K562 (cell line): ENCODE data around the gene EPO. TPM values are rescaled to one million over a fixed set of nuclear protein-coding genes. Genes with fewer than 3 reads are reported as not detected.

Experiments
- C11orf30 ChIP-seq: fragments of 450-650 bp; IDR thresholded peaks from 2 replicates; pipeline ENCODE4 v1.6.1; 2016; ENCODE audit warnings: low read depth, mild to moderate bottlenecking
- EP300 ChIP-seq: IDR thresholded peaks from 2 replicates; pipeline ENCODE4 v1.6.1; 2012; ENCODE audit warnings: low read length, improper control_type of control experiment
- GABPB1 ChIP-seq: sonication (generic); formaldehyde crosslinking; IDR thresholded peaks from 2 replicates; pipeline ENCODE4 v1.8.0; 2022; ENCODE audit warnings: mild to moderate bottlenecking, missing genetic modification reagents
- HDAC1 ChIP-seq, 2 experiments: fragments of 450-650 bp; IDR thresholded peaks; 2 replicates each; pipeline ENCODE4 v1.6.1; 2016 to 2017; ENCODE audit warnings: inconsistent platforms in 1 of 2, mild to moderate bottlenecking in 1 of 2, moderate library complexity in 1 of 2
- HEY1 ChIP-seq: fragments of 250-450 bp; sonication (Bioruptor Pico); IDR thresholded peaks from 2 replicates; pipeline ENCODE4 v1.5.0; 2020; ENCODE audit warnings: mild to moderate bottlenecking, moderate library complexity, borderline replicate concordance
- MAZ ChIP-seq, 2 experiments: fragments of 450-650 bp in 1 of 2; sonication (generic) in 1 of 2; formaldehyde crosslinking; IDR thresholded peaks in 1 of 2; conservative IDR thresholded peaks in 1 of 2; 2 replicates each; pipeline versions ENCODE4 v1.4.0 to v1.5.0; 2020; ENCODE audit warnings: mild to moderate bottlenecking in 1 of 2, missing genetic modification reagents in 1 of 2
- NCOR1 ChIP-seq: fragments of 450-650 bp; IDR thresholded peaks from 2 replicates; pipeline ENCODE4 v1.6.1; 2016; ENCODE audit warnings: mild to moderate bottlenecking, moderate library complexity
- NELFE ChIP-seq: IDR thresholded peaks from 2 replicates; pipeline ENCODE4 v1.6.1; 2011; ENCODE audit warnings: mild to moderate bottlenecking; ENCODE audit not compliant: insufficient read depth, insufficient read length
- PHTF2 ChIP-seq: fragments of 250-450 bp; sonication (Bioruptor Pico); IDR thresholded peaks from 2 replicates; pipeline ENCODE4 v1.5.0; 2021; ENCODE audit warnings: mild to moderate bottlenecking
- PKNOX1 ChIP-seq: fragments of 450-650 bp; IDR thresholded peaks from 2 replicates; pipeline ENCODE4 v1.6.1; 2016
- SAFB2 ChIP-seq: fragments of 200-400 bp; formaldehyde crosslinking; IDR thresholded peaks from 2 replicates; pipeline ENCODE4 v1.6.1; 2018; ENCODE audit warnings: borderline replicate concordance, low read length, low read depth, moderate library complexity; ENCODE audit not compliant: severe bottlenecking
- SREBF1 ChIP-seq: fragments of 150-350 bp; IDR thresholded peaks from 2 replicates; pipeline ENCODE4 v1.6.1; 2014; ENCODE audit warnings: antibody characterized with exemption, low read depth, low read length, borderline replicate concordance
- THRAP3 ChIP-seq: fragments of 450-650 bp; IDR thresholded peaks from 2 replicates; pipeline ENCODE4 v1.6.1; 2016; ENCODE audit warnings: mild to moderate bottlenecking, inconsistent platforms, borderline replicate concordance
- TRIM28 ChIP-seq: fragments of 450-650 bp; IDR thresholded peaks from 2 replicates; pipeline ENCODE4 v1.6.1; 2017
- XRCC3 ChIP-seq: fragments of 450-650 bp; IDR thresholded peaks from 2 replicates; pipeline ENCODE4 v1.6.1; 2017; ENCODE audit warnings: mild to moderate bottlenecking, moderate library complexity
- ZNF121 ChIP-seq: sonication (generic); formaldehyde crosslinking; conservative IDR thresholded peaks from 2 replicates; pipeline ENCODE4 v1.8.0; 2022; ENCODE audit warnings: missing genetic modification reagents
- ZNF507 ChIP-seq: conservative IDR thresholded peaks from 2 replicates; pipeline ENCODE4 v1.6.1; 2017; ENCODE audit warnings: missing genetic modification characterization, missing compliant biosample characterization
- polyA plus RNA-seq, 8 experiments: library from polyadenylated mRNA; depleted of rRNA in 4 of 8; stranded (reverse) in 5 of 8; unstranded in 3 of 8; fragments of >200 nt; fragmentation: Nextera tagmentation in 2 of 8; fragmentation: Illumina TruSeq in 1 of 8; extraction: Ambion mirVana in 2 of 8; extraction: Trizol in 1 of 8; gene quantifications; 2 replicates each; pipeline versions ENCODE4 v1.2.1 to v1.2.3, GENCODE V29; 2011 to 2014; ENCODE audit warnings: inconsistent platforms in 1 of 8, missing spikeins in 1 of 8
- total RNA-seq, 7 experiments: library from RNA; depleted of rRNA in 6 of 7; stranded (reverse); fragments of >200 nt in 6 of 7; fragmentation: Illumina TruSeq in 2 of 7; extraction: Trizol in 2 of 7; gene quantifications; 2 replicates each; pipeline versions ENCODE4 v1.2.1 to v1.2.3, GENCODE V29; 2011 to 2021; ENCODE audit warnings: low replicate concordance in 1 of 7
- TF ChIP-seq, protein P1 (sequence below), 3 experiments: fragments of 200-800 bp in 1 of 3; fragments of 250-450 bp in 1 of 3; fragments of 450-650 bp in 1 of 3; sonication (Bioruptor Pico) in 1 of 3; sonication (Bioruptor generic) in 1 of 3; formaldehyde crosslinking in 1 of 3; IDR thresholded peaks; 2 replicates each; pipeline versions ENCODE4 v1.6.1 to v1.8.0; 2016 to 2022; ENCODE audit warnings: mild to moderate bottlenecking in 2 of 3, missing genetic modification characterization in 2 of 3, missing compliant biosample characterization in 1 of 3, moderate library complexity in 1 of 3
- TF ChIP-seq, protein P2 (sequence below): fragments of 250-450 bp; sonication (Bioruptor Pico); IDR thresholded peaks from 2 replicates; pipeline ENCODE4 v1.8.0; 2021; ENCODE audit warnings: moderate library complexity, mild to moderate bottlenecking, inconsistent platforms
- TF ChIP-seq, protein P3 (sequence below): fragments of 450-650 bp; IDR thresholded peaks from 2 replicates; pipeline ENCODE4 v1.6.1; 2016; ENCODE audit warnings: antibody characterized with exemption
- TF ChIP-seq, protein P4 (sequence below): fragments of 450-650 bp; IDR thresholded peaks from 2 replicates; pipeline ENCODE4 v1.6.1; 2016; ENCODE audit warnings: low read depth, mild to moderate bottlenecking, moderate library complexity

The EPO gene
- total and polyA plus RNA-seq, 9 of the 15 experiments (the other 6 are each of a cell fraction or from before 2014, with no cell fraction given): 0.06 to 0.41 (median 0.07) TPM; not detected in 6

GRCh38 chr7:100705320-100705752 lies 14.9 kb upstream of the EPO start (continued):
- TF ChIP-seq, protein P1, sequence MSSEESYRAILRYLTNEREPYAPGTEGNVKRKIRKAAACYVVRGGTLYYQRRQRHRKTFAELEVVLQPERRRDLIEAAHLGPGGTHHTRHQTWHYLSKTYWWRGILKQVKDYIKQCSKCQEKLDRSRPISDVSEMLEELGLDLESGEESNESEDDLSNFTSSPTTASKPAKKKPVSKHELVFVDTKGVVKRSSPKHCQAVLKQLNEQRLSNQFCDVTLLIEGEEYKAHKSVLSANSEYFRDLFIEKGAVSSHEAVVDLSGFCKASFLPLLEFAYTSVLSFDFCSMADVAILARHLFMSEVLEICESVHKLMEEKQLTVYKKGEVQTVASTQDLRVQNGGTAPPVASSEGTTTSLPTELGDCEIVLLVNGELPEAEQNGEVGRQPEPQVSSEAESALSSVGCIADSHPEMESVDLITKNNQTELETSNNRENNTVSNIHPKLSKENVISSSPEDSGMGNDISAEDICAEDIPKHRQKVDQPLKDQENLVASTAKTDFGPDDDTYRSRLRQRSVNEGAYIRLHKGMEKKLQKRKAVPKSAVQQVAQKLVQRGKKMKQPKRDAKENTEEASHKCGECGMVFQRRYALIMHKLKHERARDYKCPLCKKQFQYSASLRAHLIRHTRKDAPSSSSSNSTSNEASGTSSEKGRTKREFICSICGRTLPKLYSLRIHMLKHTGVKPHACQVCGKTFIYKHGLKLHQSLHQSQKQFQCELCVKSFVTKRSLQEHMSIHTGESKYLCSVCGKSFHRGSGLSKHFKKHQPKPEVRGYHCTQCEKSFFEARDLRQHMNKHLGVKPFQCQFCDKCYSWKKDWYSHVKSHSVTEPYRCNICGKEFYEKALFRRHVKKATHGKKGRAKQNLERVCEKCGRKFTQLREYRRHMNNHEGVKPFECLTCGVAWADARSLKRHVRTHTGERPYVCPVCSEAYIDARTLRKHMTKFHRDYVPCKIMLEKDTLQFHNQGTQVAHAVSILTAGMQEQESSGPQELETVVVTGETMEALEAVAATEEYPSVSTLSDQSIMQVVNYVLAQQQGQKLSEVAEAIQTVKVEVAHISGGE (CRISPR knock-in tag; IDR thresholded peaks at IDR 0.05): 0 out of 6 replicates have a peak, but pooled peaks of 1 of the 3 experiments have one; percentile 44
- peak; percentile 12; the same call in 1 of the 2 replicates for TF ChIP-seq PKNOX1
- no peak for TF ChIP-seq PHTF2 (CRISPR knock-in tag)
- TF ChIP-seq TRIM28: no peak
- TF ChIP-seq MAZ (CRISPR knock-in tag; conservative IDR thresholded peaks at IDR 0.05 in 1 of 2, IDR thresholded peaks at IDR 0.05 in 1 of 2): peak; percentile 64 to 84
- no peak for TF ChIP-seq ZNF121 (CRISPR knock-in tag)
- no peak for TF ChIP-seq NCOR1
- no peak for TF ChIP-seq EP300
- TF ChIP-seq, protein P2, sequence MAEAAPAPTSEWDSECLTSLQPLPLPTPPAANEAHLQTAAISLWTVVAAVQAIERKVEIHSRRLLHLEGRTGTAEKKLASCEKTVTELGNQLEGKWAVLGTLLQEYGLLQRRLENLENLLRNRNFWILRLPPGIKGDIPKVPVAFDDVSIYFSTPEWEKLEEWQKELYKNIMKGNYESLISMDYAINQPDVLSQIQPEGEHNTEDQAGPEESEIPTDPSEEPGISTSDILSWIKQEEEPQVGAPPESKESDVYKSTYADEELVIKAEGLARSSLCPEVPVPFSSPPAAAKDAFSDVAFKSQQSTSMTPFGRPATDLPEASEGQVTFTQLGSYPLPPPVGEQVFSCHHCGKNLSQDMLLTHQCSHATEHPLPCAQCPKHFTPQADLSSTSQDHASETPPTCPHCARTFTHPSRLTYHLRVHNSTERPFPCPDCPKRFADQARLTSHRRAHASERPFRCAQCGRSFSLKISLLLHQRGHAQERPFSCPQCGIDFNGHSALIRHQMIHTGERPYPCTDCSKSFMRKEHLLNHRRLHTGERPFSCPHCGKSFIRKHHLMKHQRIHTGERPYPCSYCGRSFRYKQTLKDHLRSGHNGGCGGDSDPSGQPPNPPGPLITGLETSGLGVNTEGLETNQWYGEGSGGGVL (CRISPR knock-in tag): no peak
- no peak for TF ChIP-seq THRAP3
- TF ChIP-seq ZNF507: no peak
- TF ChIP-seq, protein P3, sequence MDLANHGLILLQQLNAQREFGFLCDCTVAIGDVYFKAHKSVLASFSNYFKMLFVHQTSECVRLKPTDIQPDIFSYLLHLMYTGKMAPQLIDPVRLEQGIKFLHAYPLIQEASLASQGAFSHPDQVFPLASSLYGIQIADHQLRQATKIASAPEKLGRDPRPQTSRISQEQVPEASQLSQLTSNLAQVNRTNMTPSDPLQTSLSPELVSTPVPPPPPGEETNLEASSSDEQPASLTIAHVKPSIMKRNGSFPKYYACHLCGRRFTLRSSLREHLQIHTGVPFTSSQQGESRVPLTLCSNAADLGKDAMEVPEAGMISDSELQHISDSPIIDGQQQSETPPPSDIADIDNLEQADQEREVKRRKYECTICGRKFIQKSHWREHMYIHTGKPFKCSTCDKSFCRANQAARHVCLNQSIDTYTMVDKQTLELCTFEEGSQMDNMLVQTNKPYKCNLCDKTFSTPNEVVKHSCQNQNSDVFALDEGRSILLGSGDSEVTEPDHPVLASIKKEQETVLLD: peak; percentile 85
- TF ChIP-seq NELFE: no peak
- TF ChIP-seq GABPB1 (CRISPR knock-in tag): 0 out of 2 replicates have a peak, but pooled peaks have one; percentile 35
- no peak for TF ChIP-seq SREBF1
- TF ChIP-seq HDAC1 (IDR thresholded peaks at IDR 0.05): peak in 1 of 2 experiments; percentile 90; a peak in 2 of 4 replicates
- TF ChIP-seq, protein P4, sequence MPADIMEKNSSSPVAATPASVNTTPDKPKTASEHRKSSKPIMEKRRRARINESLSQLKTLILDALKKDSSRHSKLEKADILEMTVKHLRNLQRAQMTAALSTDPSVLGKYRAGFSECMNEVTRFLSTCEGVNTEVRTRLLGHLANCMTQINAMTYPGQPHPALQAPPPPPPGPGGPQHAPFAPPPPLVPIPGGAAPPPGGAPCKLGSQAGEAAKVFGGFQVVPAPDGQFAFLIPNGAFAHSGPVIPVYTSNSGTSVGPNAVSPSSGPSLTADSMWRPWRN: no peak
- TF ChIP-seq C11orf30: no peak
- TF ChIP-seq SAFB2: no peak
- TF ChIP-seq XRCC3: no peak
- TF ChIP-seq HEY1 (CRISPR knock-in tag): no peak
